GM18861 (cell line): Measurements from ENCODE around the gene TMEM258.

Experiments used
- ATAC-seq: cut with Tn5 transposase; IDR thresholded peaks from one replicate; pipeline ENCODE4 v1.9.1; 2021; ENCODE audit not compliant: unreplicated experiment

TMEM258 gene

DNA sequence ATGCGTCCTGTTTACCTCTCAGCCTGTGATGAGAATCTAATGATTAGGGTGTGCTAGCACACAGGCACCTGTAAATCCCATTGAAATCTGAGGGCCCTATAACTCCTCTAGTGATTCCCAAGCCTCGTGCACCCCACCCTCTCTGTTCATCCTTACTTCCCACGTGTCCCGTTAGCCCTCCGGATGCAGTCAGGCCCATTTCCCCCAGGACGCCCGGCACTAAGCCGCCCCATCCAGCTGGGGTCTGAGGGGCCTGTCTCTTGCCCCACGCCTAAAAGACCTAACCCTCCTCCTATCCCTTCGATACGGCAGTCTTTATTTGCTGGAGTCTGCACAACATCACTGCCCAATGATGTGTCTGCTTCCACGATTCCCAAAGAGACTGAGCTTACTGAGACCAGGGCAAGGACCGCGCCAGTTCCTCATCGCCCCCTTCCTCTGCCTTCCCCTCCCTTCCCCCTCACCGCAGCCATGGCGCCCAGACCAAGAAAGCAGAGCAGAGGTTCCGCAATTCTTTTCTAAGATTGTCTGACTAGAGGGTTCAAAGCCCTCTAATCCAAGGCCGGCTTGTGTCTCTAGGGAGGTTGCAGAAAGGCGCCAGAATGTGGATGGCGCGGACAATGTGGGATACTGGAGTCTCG is 34.7 kb upstream of the TMEM258 start:
- ATAC-seq: no peak

DNA sequence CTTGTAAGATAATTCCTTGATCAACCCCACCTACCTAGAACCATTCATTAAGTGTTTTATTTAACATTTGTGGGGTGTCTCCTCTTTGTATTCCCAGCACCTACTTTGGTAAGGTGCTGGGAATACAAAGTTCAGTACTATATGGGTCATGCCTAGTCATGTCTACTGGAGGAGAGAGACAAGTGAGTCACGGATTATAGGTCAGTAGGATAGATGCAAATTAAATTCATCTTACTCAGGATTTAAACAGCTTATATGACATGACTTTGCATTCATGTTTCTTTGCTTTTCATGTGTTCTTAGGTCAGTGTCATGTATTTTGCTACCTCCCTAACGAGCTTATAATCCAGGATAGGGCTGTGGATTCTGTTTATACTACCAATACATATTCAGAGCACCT is 27.8 kb upstream of the TMEM258 start:
- ATAC-seq: no peak

DNA sequence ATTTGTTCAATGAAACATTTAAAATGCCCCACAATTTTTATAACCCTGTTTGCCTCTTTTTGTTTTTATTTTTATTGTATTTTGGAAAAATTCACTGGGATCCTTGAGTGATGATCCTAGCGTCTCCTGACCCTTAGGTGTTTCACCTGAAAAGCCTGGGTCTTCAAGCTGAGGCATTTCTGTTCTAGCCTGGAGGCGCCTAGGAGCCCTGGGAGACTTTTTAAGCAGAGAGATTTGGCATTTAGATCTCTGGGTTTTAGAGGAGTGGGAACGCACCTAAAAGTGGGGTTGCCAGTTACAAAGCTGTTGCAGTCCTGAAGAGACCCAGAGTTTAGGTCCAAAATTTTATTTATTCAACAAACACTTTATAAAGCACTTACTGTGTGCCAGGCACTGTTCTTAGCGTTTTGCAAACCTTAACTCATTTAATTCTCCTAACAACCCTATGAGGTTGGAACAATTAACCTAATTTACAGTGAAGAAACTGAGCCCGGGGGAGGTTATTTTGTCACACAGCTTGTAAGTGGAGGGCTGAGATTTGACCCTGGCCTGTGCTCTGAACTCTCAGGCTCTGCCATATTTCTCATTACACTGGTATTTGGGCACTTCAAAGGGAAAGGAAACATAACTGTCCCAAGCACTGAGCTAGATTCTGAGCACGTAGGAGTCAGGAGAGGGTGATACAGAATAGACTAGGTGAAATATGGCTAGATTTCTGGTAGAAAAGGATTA is 25.2 kb upstream of the TMEM258 start:
- no peak for ATAC-seq

DNA sequence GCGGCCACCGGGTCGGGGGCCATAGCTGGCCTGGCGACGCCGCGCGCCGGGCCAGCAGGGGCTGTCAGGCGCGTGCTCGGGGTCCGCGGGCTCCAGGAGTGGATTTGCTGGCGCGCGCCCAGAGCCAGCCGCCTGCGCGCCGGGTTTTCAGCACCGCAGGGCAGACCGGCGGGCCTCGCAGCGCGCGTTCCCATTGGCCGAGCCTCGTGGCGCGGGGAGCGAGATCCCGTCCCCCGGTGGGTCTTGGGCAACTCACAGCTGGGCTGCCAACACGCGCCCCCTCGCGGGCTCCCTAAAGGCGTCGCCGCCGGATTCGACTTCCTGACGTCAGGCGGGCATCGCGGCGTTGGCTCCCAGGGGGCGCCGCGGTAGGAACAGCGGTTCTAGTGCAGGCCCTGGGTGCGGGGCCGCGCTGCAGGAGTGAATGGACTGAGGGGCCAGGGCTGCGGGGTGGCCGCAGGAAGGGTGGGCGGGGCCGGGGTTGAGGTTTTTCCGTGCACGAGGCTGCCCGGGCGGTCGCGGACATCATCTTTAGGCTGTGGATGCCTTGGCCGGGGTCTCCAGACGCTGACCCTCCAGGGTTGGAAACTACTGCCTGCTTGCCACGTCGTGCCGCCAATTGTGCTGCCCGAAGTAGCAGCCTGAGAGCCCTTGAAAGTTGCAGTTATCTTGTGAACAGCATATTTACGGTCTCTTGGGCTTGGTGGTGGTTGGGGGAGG is 24.5 kb upstream of the TMEM258 start, which contains the start of gene FADS1:
Gene FADS1, minus strand, starts transcription at position 268 of the 720 bp plus-strand sequence. Its CDS starts 74 bp downstream, at position 194.
- ATAC-seq: peak; percentile 43

DNA sequence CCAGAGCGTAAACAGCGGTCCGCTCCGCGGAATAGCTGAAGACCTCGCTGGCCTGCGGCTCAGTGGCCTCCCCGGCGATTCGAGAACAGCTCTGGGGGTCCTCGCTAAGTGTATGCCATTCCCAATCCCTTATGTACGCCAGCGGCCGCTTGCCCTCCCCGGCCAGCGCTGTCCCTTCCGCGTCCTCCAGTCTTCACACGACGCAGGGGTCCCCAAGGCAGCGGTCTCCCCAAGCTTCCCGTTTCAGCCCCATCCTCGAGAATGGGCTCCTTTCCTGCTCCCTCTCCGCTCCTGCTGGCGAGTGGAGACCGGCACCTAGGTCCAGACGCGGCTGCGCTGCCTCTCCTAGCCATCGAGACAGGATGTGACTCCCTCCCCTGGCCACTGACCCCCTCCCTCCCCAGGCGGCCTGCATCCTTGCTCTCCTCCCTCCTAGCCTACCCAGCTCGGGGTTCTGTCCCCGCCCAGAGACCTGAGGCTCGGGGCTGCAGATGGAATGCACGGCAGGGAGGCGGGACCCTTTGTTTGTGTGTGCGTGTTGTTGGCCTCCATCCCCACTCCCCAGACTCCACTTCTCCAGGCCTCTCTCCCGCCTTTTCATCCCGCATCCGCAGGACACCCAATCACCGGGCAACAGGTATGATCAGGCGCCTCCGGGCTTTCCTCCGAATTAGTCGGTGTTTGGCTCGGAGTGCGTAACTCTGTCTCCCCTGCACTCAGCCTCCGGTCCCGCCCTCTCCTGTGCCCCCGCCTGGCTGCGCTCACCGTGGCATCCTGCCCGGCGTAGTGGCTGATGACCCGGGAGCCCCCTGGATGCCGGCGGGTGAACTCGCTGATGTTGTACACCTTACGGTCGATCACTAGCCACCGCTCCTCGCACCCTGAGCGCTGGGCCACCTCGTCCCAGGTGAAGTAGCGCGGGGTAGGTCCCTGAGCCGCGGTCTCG is 23.7 kb upstream of the TMEM258 start:
- peak; percentile 15 for ATAC-seq

DNA sequence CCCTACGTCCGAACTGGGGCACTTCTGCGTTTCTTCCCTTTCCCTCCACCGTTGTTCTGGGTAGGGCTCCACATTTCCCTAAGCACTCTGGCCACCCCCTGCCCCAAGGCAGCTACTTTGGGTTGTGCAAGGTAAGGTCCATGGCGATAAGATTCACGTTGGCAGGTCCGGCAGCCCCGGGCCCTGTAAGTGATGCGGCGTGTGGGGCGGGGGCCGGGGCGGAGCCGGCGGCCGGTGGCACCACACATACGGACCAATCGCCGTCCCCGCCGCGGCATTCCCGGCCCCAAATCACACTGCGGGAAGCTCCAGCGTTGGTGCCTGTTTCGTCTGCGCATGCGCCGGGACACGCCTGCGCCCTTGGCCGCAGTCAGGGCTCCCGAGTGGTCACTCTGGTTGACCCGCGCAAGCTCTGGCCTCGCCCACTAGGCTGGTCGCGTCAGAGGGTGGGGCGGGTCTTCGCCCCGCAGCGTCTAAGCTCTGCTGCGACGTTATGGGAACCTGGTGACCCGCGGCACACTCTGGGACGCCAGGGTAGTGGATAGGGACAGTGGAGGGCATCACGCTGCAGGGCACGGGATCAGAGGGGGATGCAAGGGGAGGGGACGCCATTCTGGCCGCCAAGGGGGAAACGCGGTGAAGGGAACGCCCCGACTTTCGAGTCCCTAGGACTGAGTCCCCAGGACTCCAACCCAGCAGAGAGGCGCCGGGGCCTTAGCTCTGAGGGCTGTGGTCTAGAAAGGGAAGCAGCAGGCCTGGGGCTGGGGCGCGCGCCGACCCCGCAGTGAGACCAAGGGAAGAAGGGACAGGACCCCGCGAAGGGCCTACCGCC is 22.8 kb upstream of the TMEM258 start:
- ATAC-seq: peak; percentile 57

DNA sequence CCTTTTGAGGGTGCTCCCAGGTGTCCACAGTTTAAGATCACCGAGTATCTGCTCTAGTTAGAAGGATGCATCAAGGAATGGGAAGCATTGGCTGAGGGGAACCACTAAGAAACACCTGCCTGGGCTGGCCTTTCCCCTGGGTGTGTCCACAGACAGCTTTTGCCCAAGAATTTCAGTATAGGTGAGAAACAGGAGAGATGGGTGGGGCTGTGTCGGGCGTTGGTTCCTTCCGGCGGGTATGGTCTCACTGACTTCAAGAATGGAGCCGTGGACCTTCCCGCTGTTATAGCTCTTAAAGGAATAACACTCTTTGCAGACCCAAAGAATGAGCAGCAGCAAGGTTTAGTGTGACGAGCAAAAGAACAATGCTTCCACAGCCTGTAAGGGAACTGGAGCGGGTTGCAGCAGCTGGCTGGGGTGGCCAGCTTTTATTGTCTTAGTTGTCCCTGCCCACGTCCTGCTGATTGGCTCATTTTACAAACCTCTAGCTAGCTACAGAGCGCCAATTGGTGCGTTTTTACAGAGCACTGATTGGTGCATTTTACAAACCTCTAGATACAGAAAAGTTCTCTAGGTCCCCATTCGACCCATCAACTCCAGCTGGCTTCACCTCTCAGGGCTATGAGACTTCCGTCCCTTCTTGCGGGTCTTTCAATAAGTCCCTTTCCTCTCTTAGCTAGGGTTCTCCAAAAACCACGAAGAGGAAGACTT is 22.0 kb upstream of the TMEM258 start:
- ATAC-seq: no peak

DNA sequence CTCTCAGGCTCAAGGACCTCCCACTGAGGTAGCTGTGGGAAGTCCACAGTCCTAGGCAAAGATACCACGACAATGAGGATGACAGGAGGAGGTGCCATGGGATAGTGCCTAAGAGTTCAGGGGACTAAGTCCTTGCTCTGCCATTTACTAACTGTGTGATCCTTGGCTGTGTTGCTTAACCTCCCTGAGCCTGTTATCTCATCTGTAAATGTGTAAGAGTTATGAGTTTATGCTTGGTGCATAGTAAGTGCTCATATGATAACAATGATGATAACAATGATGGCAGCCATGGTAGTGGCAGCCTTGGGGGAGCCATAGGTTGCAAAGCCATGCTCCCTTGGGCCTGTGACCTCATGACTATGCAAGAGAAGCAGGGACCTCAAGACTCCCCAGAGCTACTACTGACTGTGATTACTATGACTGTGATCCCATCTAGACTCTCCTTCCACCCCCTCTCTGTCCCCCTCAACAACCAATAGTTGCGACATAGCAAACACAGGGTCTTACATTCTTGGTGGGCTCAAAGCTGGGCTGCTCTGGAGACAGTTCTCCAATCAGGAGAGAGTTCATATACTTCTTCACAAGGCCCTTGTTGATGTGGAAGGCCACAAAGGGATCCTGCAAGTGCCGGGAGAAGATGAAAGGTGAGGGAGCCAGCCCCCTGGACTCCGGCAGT is 20.5 kb upstream of the TMEM258 start:
- no peak for ATAC-seq

DNA sequence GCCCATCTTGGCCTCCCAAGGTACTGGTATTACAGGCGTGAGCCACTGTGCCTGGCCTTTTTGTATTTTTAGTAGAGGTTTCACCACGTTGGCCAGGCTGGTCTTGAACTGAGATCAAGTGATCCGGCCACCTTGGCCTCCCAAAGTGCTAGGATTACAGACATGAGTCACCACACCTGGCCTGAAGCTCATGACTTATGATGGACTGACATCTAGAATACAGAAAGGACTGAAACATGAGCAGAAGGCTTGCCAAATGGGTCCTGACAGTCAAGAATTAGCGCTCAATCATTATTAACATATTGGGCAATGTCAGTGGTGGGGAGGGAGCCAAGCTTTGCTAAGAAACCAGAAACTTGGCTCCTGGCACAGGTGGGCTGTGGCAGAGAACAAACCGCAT is 19.4 kb upstream of the TMEM258 start:
- ATAC-seq: no peak

DNA sequence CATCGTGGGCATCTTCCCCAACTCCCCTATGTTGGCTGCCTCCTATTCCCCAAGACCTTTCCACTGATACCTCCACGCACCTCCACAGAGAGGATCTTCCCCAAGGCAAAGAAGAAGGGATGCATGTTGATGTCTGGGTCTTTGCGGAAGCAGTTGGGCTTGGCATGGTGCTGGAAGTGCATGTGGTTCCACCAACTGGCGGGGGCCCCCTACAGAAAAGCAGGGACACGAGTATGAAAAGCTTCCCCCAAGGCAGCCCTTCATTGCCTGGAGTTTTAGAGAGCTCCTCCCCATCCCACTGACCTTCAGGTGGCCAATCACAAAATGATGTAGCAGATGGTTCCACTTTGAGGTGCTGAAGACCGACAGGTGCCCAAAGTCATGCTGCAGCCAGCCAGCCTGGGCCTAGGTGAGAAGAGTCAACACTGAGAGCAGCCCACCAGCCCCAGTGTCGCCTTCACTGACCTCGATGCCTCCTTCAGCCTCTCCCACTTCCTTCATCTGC is 18.3 kb upstream of the TMEM258 start:
- ATAC-seq: no peak

DNA sequence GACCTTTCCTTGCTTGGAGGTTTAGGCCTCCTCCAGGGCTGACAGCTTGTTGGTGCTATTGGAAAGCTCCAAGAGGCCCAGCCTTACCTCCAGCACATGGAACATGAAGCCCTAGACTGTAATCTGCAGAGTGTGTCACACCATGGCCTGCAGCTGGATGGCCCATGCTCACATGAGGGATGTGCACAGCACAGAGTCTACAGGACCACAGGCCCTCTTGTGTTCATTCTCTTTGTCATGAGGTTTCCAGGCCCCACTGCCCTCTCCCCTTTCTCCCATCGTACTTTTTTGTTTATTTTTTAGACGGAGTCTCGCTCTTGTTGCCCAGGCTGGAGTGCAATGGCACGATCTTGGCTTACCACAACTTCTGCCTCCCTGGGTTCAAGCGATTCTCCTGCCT is 14.4 kb upstream of the TMEM258 start:
- ATAC-seq: no peak

DNA sequence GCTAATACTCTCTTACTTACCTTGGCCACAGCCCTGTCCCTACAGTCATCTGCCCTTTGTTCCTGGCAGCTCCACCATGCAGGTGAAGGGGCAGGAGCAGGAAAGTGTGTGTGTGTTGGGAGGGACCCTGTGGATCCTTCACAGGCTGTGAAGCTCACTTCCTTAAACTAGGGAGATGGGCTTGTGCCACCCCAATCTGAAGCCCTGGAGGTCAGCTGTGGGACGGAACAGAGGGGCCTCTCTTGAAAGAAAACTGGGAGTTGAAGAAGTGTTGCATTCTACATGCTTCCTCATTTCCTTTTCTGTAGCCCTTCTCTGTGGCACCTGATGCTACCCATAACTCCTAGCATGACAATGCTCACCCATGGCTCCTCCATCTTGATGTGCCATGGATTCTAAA is 12.7 kb upstream of the TMEM258 start:
- no peak for ATAC-seq

DNA sequence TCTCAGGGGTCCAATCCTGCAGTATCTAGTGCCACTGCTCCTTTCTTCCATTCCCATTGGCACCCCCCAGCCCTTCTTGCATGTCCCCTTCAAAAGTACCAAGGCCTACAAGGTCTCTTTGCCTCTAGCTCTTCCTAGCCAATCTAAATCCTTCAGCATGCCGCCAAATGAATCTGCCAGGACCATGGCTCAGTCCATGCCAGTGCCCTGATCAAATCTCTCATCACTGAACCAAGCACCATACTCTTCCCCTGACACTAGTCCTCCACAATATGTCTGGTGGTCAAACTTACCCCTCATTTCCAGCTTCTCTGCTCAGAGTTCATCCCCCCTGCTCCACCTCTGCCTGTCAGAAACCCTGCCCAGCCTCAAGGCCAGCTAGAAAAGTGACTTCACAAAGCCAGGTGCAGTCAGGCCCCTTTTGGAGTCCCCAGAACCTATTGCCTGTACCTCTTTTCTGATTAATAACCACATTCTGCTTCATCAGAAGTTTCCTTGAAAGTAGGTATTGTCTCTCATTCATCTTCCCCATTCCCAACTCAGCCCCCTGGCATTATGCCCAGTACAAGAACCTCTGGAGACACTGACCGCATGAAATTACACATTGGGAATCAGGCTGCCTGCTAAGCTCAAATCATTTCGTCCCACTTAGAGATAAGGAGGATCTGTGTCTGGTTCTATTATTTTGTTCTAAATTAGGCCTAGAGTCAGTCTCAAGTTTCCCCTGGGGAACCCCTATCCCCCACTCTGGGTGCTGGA is 11.7 kb upstream of the TMEM258 start:
- ATAC-seq: no peak

DNA sequence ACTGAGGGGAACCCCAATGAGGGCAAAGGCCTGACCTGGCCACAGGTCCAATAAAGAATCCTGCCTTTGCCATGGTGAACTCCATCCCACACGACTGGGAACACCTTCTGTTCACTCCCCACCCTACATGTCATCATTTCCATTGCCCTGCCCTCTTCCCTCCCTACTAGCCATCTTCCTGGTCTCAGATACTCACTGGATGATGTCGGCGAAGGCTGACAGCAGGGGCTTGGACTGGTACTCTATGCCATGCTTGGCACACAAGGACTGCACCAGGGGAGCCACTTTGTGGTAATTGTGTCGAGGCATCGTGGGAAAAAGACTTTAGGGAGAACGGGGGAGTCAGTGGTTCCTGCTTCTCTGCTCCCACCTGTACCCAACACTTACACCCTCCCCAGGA is 10.2 kb upstream of the TMEM258 start:
- no peak for ATAC-seq

DNA sequence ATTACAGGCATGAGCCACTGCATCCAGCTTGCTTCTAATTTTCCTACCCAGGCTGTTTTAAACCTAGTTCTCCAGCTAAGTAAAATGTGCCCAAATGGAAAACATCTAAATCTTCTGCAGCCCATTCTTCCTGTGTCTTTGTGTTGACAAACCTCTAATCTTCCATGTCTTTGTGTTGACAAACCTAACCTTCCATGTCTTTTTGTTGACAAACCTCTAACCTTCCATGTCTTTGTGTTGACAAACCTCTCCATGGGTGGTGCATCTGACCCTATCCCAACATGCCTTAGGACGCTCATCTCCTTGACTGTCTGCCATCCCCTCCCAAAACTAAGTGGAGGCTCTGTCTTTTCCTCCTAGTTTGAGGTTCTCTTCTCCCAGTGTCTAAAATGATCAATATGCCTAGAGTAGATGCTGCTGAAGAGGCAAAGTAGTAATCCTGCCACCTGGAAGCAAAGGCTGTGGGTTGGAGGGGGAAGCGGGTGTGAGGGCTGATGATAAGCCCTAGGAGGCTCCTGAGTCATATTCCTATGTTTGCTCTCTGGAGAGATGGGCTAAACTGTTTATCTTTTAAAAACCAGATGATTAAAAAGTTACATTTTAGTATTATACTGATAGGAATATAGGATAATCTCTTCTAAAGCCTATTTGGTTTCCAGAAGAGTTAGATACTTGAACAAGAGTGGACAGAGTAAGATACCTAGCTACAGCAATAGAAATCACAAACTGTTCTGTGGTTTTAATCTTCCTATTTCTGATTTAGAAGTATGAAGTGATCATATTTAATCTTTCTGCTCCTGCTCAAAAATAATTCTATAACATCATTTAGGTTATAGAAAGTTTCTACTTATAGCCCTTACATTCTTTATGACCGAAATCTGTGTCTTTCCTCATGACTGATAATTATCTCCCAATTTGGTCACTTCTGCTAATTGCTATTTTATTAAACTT is 8.2 kb upstream of the TMEM258 start:
- no peak for ATAC-seq

DNA sequence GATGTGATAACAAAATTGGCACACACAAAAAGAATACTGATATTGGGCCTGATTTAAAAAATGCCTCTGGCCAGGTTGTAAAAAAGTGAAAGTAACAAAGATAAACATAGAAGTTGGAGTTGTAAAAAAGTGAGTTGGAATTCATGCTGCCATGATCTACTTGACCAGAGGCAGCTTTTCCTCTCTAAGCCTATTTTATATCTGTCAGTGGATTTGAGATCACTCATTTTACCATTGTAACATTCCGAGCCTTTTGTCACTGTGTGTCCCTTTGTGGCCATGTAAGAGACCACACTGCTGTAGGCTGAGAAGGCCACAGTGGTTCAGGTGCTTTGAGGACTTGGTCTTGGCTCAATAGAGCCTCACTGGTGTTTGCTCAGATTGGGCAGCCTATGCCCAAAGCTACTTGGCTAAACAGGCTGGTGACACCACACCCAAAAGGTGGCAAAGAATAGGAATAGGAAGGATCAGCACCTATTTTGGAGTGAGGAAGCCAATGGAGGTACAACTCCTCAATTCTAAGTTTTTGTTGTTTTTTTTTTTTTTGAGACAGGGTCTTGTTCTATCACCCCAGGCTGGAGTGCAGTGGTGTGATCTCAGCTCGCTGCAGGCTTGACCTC is 7.4 kb upstream of the TMEM258 start:
- no peak for ATAC-seq
